Testis (tissue), 3 donors: ENCODE results near the gene ZNF688. TPM values are rescaled to one million over a fixed set of nuclear protein-coding genes. Genes with fewer than 3 reads are reported as not detected.

Experiments used
- DNase-seq: peaks from one replicate; pipeline ENCODE4 v3.0.0-alpha.2; 2019
- H3K27ac ChIP-seq, 2 donors: fragments of 200-600 bp; sonication (generic); one replicate each; pipeline ENCODE4 v1.5.1; 2019
- H3K27me3 ChIP-seq: fragments of 200-600 bp; sonication (generic); one replicate; pipeline ENCODE4 v1.5.1; 2019
- H3K36me3 ChIP-seq: fragments of 200-600 bp; sonication (generic); one replicate; pipeline ENCODE4 v1.5.1; 2017; ENCODE audit warnings: low read depth; ENCODE audit errors: missing control alignments
- H3K4me1 ChIP-seq: fragments of 200-600 bp; sonication (generic); one replicate; pipeline ENCODE4 v1.5.1; 2019
- H3K4me3 ChIP-seq, 2 donors: fragments of 200-600 bp; sonication (generic); one replicate each; pipeline ENCODE4 v1.5.1; 2017 to 2019
- H3K9me3 ChIP-seq: fragments of 200-600 bp; sonication (generic); one replicate; pipeline ENCODE4 v1.5.1; 2017
- CTCF ChIP-seq, 3 experiments: fragments of 450-650 bp in 2 of 3; fragments of 200-600 bp in 1 of 3; sonication (generic) in 1 of 3; IDR thresholded peaks; one replicate each; pipeline ENCODE4 v1.5.1; 2016 to 2019; ENCODE audit warnings: antibody characterized with exemption in 3 of 3, mild to moderate bottlenecking in 2 of 3, moderate library complexity in 1 of 3
- POLR2A ChIP-seq: fragments of 450-650 bp; IDR thresholded peaks from one replicate; pipeline ENCODE4 v1.6.1; 2017; ENCODE audit warnings: antibody characterized with exemption, mild to moderate bottlenecking, moderate library complexity
- WGBS, 2 donors: methylation state at CpG; one replicate each; pipeline ENCODE4 v1.1.5; 2018; 5-methylcytosine and 5-hydroxymethylcytosine counted together
- intact Hi-C: fragments of 100-400 bp; cut with DNase I; formaldehyde crosslinking; loops from one replicate; pipeline ENCODE4 v1.15.1; 2023; ENCODE audit warnings: low total_unique reads
- polyA plus RNA-seq: library from polyadenylated mRNA; stranded (reverse); fragments of 350-450 nt; fragmentation: Illumina TruSeq; extraction: RNeasy Lipid Tissue Mini Kit (QIAGEN cat#74804); gene quantifications from one replicate; pipeline ENCODE4 v1.2.3, GENCODE V29; 2014; ENCODE audit warnings: low read depth, low replicate concordance; ENCODE audit not compliant: insufficient read depth
- total RNA-seq, 2 donors: library from RNA; depleted of rRNA; stranded (reverse); fragments of >200 nt; gene quantifications; one replicate each; pipeline ENCODE4 v1.2.3, GENCODE V29; 2016

ZNF688 gene
- total and polyA plus RNA-seq, 3 donors from 2014 or later, result 21.7 to 54.6 (median 38.5) TPM

GRCh38 chr16:30570636-30571444 lies 674 bp downstream of the ZNF688 start:
- WGBS, 2 donors, result 4 to 5% methylated on average over 7 to 22 of the region's 22 CpGs
- intact Hi-C loops, result no loop called here

GRCh38 chr16:30569746-30570635 lies 1.5 kb downstream of the ZNF688 start:
- DNase-seq, result no peak
- H3K27me3 ChIP-seq, result no peaks in the 10 kb centered on the region
- peaks cover 9% of the 10 kb centered on the region for H3K4me1 ChIP-seq
- peak overlapping the region in 1 of 2 donors; percentile 97 for H3K27ac ChIP-seq
- H3K36me3 ChIP-seq, result no peaks in the 10 kb centered on the region
- 53 to 76% methylated on average over 21 to 44 of the region's 44 CpGs for WGBS, 2 donors
- TF ChIP-seq CTCF (IDR thresholded peaks at IDR 0.05) (no peak), POLR2A (no peak)
- intact Hi-C loops, result no loop called here
- H3K9me3 ChIP-seq, result no peaks in the 10 kb centered on the region
- peak overlapping the region in 1 of 2 donors; percentile 38 for H3K4me3 ChIP-seq

More at GRCh38 chr16:30570636-30571444, 674 bp downstream of the ZNF688 start:
- peak overlapping the region; percentile 97 for H3K27ac ChIP-seq
- H3K27me3 ChIP-seq, result no peaks in the 10 kb centered on the region
- H3K4me1 ChIP-seq, result peaks cover 9% of the 10 kb centered on the region
- H3K4me3 ChIP-seq, result peak overlapping the region; percentile 62 to 80
- no peaks in the 10 kb centered on the region for H3K9me3 ChIP-seq
- peak; percentile 49 for DNase-seq
- H3K36me3 ChIP-seq, result no peaks in the 10 kb centered on the region
- TF ChIP-seq CTCF (IDR thresholded peaks at IDR 0.05), result no peak
- TF ChIP-seq POLR2A, result no peak

- intact Hi-C loops, result no loop called here
- no peaks in the 10 kb centered on the region for H3K36me3 ChIP-seq
- WGBS, 2 donors, result 72 to 78% methylated on average over 3 of the region's 3 CpGs
- H3K9me3 ChIP-seq, result no peaks in the 10 kb centered on the region
- TF ChIP-seq POLR2A (no peak), CTCF (IDR thresholded peaks at IDR 0.05) (no peak)
- H3K27me3 ChIP-seq, result no peaks in the 10 kb centered on the region
- no peak overlapping the region for H3K4me3 ChIP-seq
- DNase-seq, result no peak
- peaks cover 9% of the 10 kb centered on the region for H3K4me1 ChIP-seq
- H3K27ac ChIP-seq, result no peak overlapping the region
Observed at GRCh38 chr16:30569281-30569680, 2.2 kb downstream of the ZNF688 start.

- intact Hi-C loops, result no loop called here
- Histone ChIP-seq H3K4me3 (no peak overlapping the region), H3K9me3 (no peaks in the 10 kb centered on the region), H3K27ac (no peak overlapping the region), H3K27me3 (no peaks in the 10 kb centered on the region), H3K36me3 (no peaks in the 10 kb centered on the region), H3K4me1 (peaks cover 9% of the 10 kb centered on the region)
- WGBS, 2 donors, result 76 to 83% methylated on average over 6 of the region's 6 CpGs
- TF ChIP-seq CTCF (IDR thresholded peaks at IDR 0.05) (no peak), POLR2A (no peak)
- DNase-seq, result no peak
Observed at GRCh38 chr16:30567991-30568638, 3.4 kb downstream of the ZNF688 start.
